ENCODE measurements around the gene DIPK1A.

The DIPK1A gene

GRCh38 chr1:92876351-92876750, 84.9 kb downstream of the DIPK1A start:
- no peak overlapping the region for H3K4me3 ChIP-seq (ENCODE audit: low read depth in 1 of 2, low read length in 2 of 2)

GRCh38 chr1:92874987-92875386, 86.3 kb downstream of the DIPK1A start:
- peaks cover 39% of the 10 kb centered on the region for H3K4me1 ChIP-seq (ENCODE audit: insufficient read depth, low read length)
- ATAC-seq (ENCODE audit: insufficient read depth, low read depth) (no peak), DNase-seq (no peak)
- TF ChIP-seq EZH2 (IDR thresholded peaks at IDR 0.05; ENCODE audit: borderline replicate concordance, low read depth, low read length, severe bottlenecking) (no peak), CTCF (IDR thresholded peaks at IDR 0.05; ENCODE audit: borderline replicate concordance, extremely low read depth, low read length, poor library complexity, severe bottlenecking) (no peak)
- H3K4me2 ChIP-seq (ENCODE audit: insufficient read depth, low read length): no peak overlapping the region
- H3K79me2 ChIP-seq (ENCODE audit: insufficient read depth, low read length): peaks cover 26% of the 10 kb centered on the region
- H4K20me1 ChIP-seq (ENCODE audit: insufficient read depth, low read length): no peaks in the 10 kb centered on the region
- no peak overlapping the region for H3K9ac ChIP-seq (ENCODE audit: low read depth, low read length)
- H3K36me3 ChIP-seq (ENCODE audit: insufficient read depth, low read length): peaks cover 23% of the 10 kb centered on the region
- no peaks in the 10 kb centered on the region for H3K27me3 ChIP-seq (ENCODE audit: insufficient read depth, low read length, poor library complexity)
- H3K27ac ChIP-seq (ENCODE audit: low read length): no peak overlapping the region
- no peak overlapping the region for H3K4me3 ChIP-seq (ENCODE audit: low read depth in 1 of 2, low read length in 2 of 2)
- peaks cover 7% of the 10 kb centered on the region for H3K9me3 ChIP-seq (ENCODE audit: insufficient read depth, low read length, severe bottlenecking)
- no peak overlapping the region for H2AFZ ChIP-seq (ENCODE audit: low read depth, low read length)

More at GRCh38 chr1:92876351-92876750, 84.9 kb downstream of the DIPK1A start:
- H3K9ac ChIP-seq (ENCODE audit: low read depth, low read length): peak overlapping the region; percentile 46
- H3K27me3 ChIP-seq (ENCODE audit: insufficient read depth, low read length, poor library complexity): no peaks in the 10 kb centered on the region
- peaks cover 23% of the 10 kb centered on the region for H3K36me3 ChIP-seq (ENCODE audit: insufficient read depth, low read length)
- DNase-seq (no peak), ATAC-seq (ENCODE audit: insufficient read depth, low read depth) (no peak)
- no peak overlapping the region for H2AFZ ChIP-seq (ENCODE audit: low read depth, low read length)
- H3K79me2 ChIP-seq (ENCODE audit: insufficient read depth, low read length): peaks cover 36% of the 10 kb centered on the region
- TF ChIP-seq CTCF (IDR thresholded peaks at IDR 0.05; ENCODE audit: borderline replicate concordance, extremely low read depth, low read length, poor library complexity, severe bottlenecking): no peak
- TF ChIP-seq EZH2 (IDR thresholded peaks at IDR 0.05; ENCODE audit: borderline replicate concordance, low read depth, low read length, severe bottlenecking): no peak
- H3K9me3 ChIP-seq (ENCODE audit: insufficient read depth, low read length, severe bottlenecking): peaks cover 7% of the 10 kb centered on the region
- peak overlapping the region; percentile 69; the same call in 1 of the 2 replicates for H3K4me2 ChIP-seq (ENCODE audit: insufficient read depth, low read length)
- H4K20me1 ChIP-seq (ENCODE audit: insufficient read depth, low read length): no peaks in the 10 kb centered on the region
- peaks cover 41% of the 10 kb centered on the region for H3K4me1 ChIP-seq (ENCODE audit: insufficient read depth, low read length)
- peak overlapping the region; percentile 66 for H3K27ac ChIP-seq (ENCODE audit: low read length)

GRCh38 chr1:92872719-92873118, 88.5 kb downstream of the DIPK1A start:
- no peaks in the 10 kb centered on the region for H3K27me3 ChIP-seq (ENCODE audit: insufficient read depth, low read length, poor library complexity)
- peaks cover 16% of the 10 kb centered on the region for H3K4me1 ChIP-seq (ENCODE audit: insufficient read depth, low read length)
- TF ChIP-seq EZH2 (IDR thresholded peaks at IDR 0.05; ENCODE audit: borderline replicate concordance, low read depth, low read length, severe bottlenecking) (no peak), CTCF (IDR thresholded peaks at IDR 0.05; ENCODE audit: borderline replicate concordance, extremely low read depth, low read length, poor library complexity, severe bottlenecking) (no peak)
- peaks cover 7% of the 10 kb centered on the region for H3K9me3 ChIP-seq (ENCODE audit: insufficient read depth, low read length, severe bottlenecking)
- no peak overlapping the region for H3K4me3 ChIP-seq (ENCODE audit: low read depth in 1 of 2, low read length in 2 of 2)
- H3K79me2 ChIP-seq (ENCODE audit: insufficient read depth, low read length): peaks cover 14% of the 10 kb centered on the region
- no peak overlapping the region for H3K4me2 ChIP-seq (ENCODE audit: insufficient read depth, low read length)
- H4K20me1 ChIP-seq (ENCODE audit: insufficient read depth, low read length): no peaks in the 10 kb centered on the region
- no peak overlapping the region for H2AFZ ChIP-seq (ENCODE audit: low read depth, low read length)
- H3K27ac ChIP-seq (ENCODE audit: low read length): no peak overlapping the region
- H3K36me3 ChIP-seq (ENCODE audit: insufficient read depth, low read length): peaks cover 23% of the 10 kb centered on the region
- H3K9ac ChIP-seq (ENCODE audit: low read depth, low read length): no peak overlapping the region
- ATAC-seq (ENCODE audit: insufficient read depth, low read depth): no peak
- no peak for DNase-seq

GRCh38 chr1:92870591-92870990, 90.7 kb downstream of the DIPK1A start:
- H3K27me3 ChIP-seq (ENCODE audit: insufficient read depth, low read length, poor library complexity): no peaks in the 10 kb centered on the region
- H3K79me2 ChIP-seq (ENCODE audit: insufficient read depth, low read length): no peaks in the 10 kb centered on the region; the same call in 1 of the 2 replicates
- TF ChIP-seq CTCF (IDR thresholded peaks at IDR 0.05; ENCODE audit: borderline replicate concordance, extremely low read depth, low read length, poor library complexity, severe bottlenecking) (no peak), EZH2 (IDR thresholded peaks at IDR 0.05; ENCODE audit: borderline replicate concordance, low read depth, low read length, severe bottlenecking) (no peak)
- H3K27ac ChIP-seq (ENCODE audit: low read length): no peak overlapping the region
- no peak overlapping the region for H2AFZ ChIP-seq (ENCODE audit: low read depth, low read length)
- H4K20me1 ChIP-seq (ENCODE audit: insufficient read depth, low read length): no peaks in the 10 kb centered on the region
- H3K4me1 ChIP-seq (ENCODE audit: insufficient read depth, low read length): no peaks in the 10 kb centered on the region
- H3K9ac ChIP-seq (ENCODE audit: low read depth, low read length): no peak overlapping the region
- ATAC-seq (ENCODE audit: insufficient read depth, low read depth) (no peak), DNase-seq (no peak)
- H3K4me2 ChIP-seq (ENCODE audit: insufficient read depth, low read length): no peak overlapping the region
- no peak overlapping the region for H3K4me3 ChIP-seq (ENCODE audit: low read depth in 1 of 2, low read length in 2 of 2)
- H3K36me3 ChIP-seq (ENCODE audit: insufficient read depth, low read length): peaks cover 23% of the 10 kb centered on the region
- peaks cover 7% of the 10 kb centered on the region for H3K9me3 ChIP-seq (ENCODE audit: insufficient read depth, low read length, severe bottlenecking)

All from DND-41 (cell line).